WTC11 (cell line): Measurements from ENCODE around the gene CDH7. TPM values are rescaled to one million over a fixed set of nuclear protein-coding genes. Genes with fewer than 3 reads are reported as not detected.

Experiments used
- ATAC-seq: fragments of 200-7000 bp; cut with Tn5 transposase; 2 replicates; pipeline ENCODE4 v1.10.0; 2021; ENCODE audit warnings: mild to moderate bottlenecking, moderate library complexity
- CTCF ChIA-PET: fragments of 300-600 bp; sonication (Branson Sonifier 250); formaldehyde crosslinking; loops from one replicate; lab custom pipeline; 2021; ENCODE audit warnings: antibody characterized with exemption; lab: Charles Lee
- POLR2A ChIA-PET: fragments of 350-600 bp; sonication (Branson Sonifier 250); formaldehyde crosslinking; loops from one replicate; lab custom pipeline; 2021; ENCODE audit warnings: antibody characterized with exemption; lab: Charles Lee
- DNase-seq: peaks from one replicate; pipeline ENCODE4 v3.0.0; 2021; ENCODE audit warnings: low spot score
- H3K27ac Mint-ChIP-seq: 2 replicates; pipeline ENCODE4 v1.8.0; 2021; ENCODE audit warnings: mixed read lengths
- H3K27me3 Mint-ChIP-seq: 2 replicates; pipeline ENCODE4 v1.8.0; 2021; ENCODE audit warnings: low read depth, mild to moderate bottlenecking, moderate library complexity, mixed read lengths
- H3K36me3 Mint-ChIP-seq: 2 replicates; pipeline ENCODE4 v1.8.0; 2021; ENCODE audit warnings: mixed read lengths
- H3K4me1 Mint-ChIP-seq: 2 replicates; pipeline ENCODE4 v1.8.0; 2022; ENCODE audit warnings: mixed read lengths
- H3K4me3 Mint-ChIP-seq: 2 replicates; pipeline ENCODE4 v1.8.0; 2021; ENCODE audit warnings: mild to moderate bottlenecking, moderate library complexity, mixed read lengths
- H3K9me3 Mint-ChIP-seq: 2 replicates; pipeline ENCODE4 v1.8.0; 2021; ENCODE audit warnings: mixed read lengths
- AFF4 ChIP-seq: sonication (generic); formaldehyde crosslinking; IDR thresholded peaks from 2 replicates; pipeline ENCODE4 v1.8.1; 2023; ENCODE audit warnings: mild to moderate bottlenecking, missing genetic modification reagents, borderline replicate concordance
- ARID4B ChIP-seq: sonication (generic); formaldehyde crosslinking; IDR thresholded peaks from 2 replicates; pipeline ENCODE4 v1.8.0; 2023; ENCODE audit warnings: missing genetic modification reagents, mild to moderate bottlenecking, borderline replicate concordance
- ATF3 ChIP-seq: sonication (generic); formaldehyde crosslinking; conservative IDR thresholded peaks from 2 replicates; pipeline ENCODE4 v1.8.1; 2022; ENCODE audit warnings: mild to moderate bottlenecking, missing genetic modification reagents
- CTCF ChIP-seq: fragments of 200-600 bp; IDR thresholded peaks from 2 replicates; pipeline ENCODE4 v1.8.0; 2022; ENCODE audit warnings: antibody characterized with exemption
- EMX1 ChIP-seq: fragments of 250-450 bp; sonication (Bioruptor Pico); IDR thresholded peaks from 2 replicates; pipeline ENCODE4 v1.8.0; 2021; ENCODE audit warnings: mild to moderate bottlenecking
- ERG ChIP-seq: fragments of 250-450 bp; sonication (Bioruptor Pico); IDR thresholded peaks from 2 replicates; pipeline ENCODE4 v1.8.0; 2021; ENCODE audit warnings: mild to moderate bottlenecking
- GRHL2 ChIP-seq: fragments of 250-450 bp; sonication (Bioruptor Pico); IDR thresholded peaks from 2 replicates; pipeline ENCODE4 v1.8.0; 2022; ENCODE audit warnings: mild to moderate bottlenecking, moderate library complexity; ENCODE audit not compliant: insufficient replicate concordance, severe bottlenecking
- HMGA2 ChIP-seq: fragments of 250-450 bp; sonication (Bioruptor Pico); IDR thresholded peaks from 2 replicates; pipeline ENCODE4 v1.4.0; 2021; ENCODE audit warnings: mild to moderate bottlenecking, moderate library complexity
- IRF1 ChIP-seq: sonication (generic); formaldehyde crosslinking; IDR thresholded peaks from 2 replicates; pipeline ENCODE4 v1.8.0; 2023; ENCODE audit warnings: missing genetic modification reagents
- MXD4 ChIP-seq: fragments of 250-450 bp; sonication (Bioruptor Pico); IDR thresholded peaks from 2 replicates; pipeline ENCODE4 v1.8.0; 2021; ENCODE audit warnings: mild to moderate bottlenecking, moderate library complexity, borderline replicate concordance
- SMAD3 ChIP-seq: sonication (generic); formaldehyde crosslinking; IDR thresholded peaks from 2 replicates; pipeline ENCODE4 v1.8.0; 2022; ENCODE audit warnings: missing genetic modification reagents, mild to moderate bottlenecking, borderline replicate concordance
- SOX15 ChIP-seq: fragments of 250-450 bp; sonication (Bioruptor Pico); IDR thresholded peaks from 2 replicates; pipeline ENCODE4 v1.9.0; 2021; ENCODE audit warnings: mild to moderate bottlenecking
- TEAD4 ChIP-seq: sonication (generic); formaldehyde crosslinking; IDR thresholded peaks from 2 replicates; pipeline ENCODE4 v1.8.0; 2022; ENCODE audit warnings: mild to moderate bottlenecking, missing genetic modification reagents
- total RNA-seq: library from RNA; stranded (reverse); gene quantifications from 3 replicates; pipeline ENCODE4 v1.2.3, GENCODE V29; 2021
- TF ChIP-seq, protein P1 (sequence below): sonication (generic); formaldehyde crosslinking; IDR thresholded peaks from 2 replicates; pipeline ENCODE4 v1.8.1; 2023; ENCODE audit warnings: mild to moderate bottlenecking, missing genetic modification reagents
- TF ChIP-seq, protein P2 (sequence below): sonication (generic); formaldehyde crosslinking; IDR thresholded peaks from 2 replicates; pipeline ENCODE4 v1.8.0; 2022; ENCODE audit warnings: missing genetic modification reagents

CDH7 gene
- total RNA-seq, 1 experiment from 2014 or later = 1.3 TPM

- TF ChIP-seq AFF4 (CRISPR knock-in tag) (no peak), MXD4 (CRISPR knock-in tag) (no peak), ARID4B (CRISPR knock-in tag) (no peak), ATF3 (no peak)
These were observed 71.1 kb downstream of the CDH7 start (continued) for GRCh38 chr18:65821911-65822310.

- DNase-seq (no peak), ATAC-seq (no peak)
- no peaks in the 10 kb centered on the region for H3K9me3 Mint-ChIP-seq
- no peak overlapping the region for H3K4me3 Mint-ChIP-seq
- no peaks in the 10 kb centered on the region for H3K4me1 Mint-ChIP-seq
- H3K27me3 Mint-ChIP-seq = no peaks in the 10 kb centered on the region
- ChIA-PET CTCF (no interaction called here), POLR2A (no interaction called here)
- H3K36me3 Mint-ChIP-seq = no peaks in the 10 kb centered on the region
- H3K27ac Mint-ChIP-seq = no peak overlapping the region
- TF ChIP-seq HMGA2 (CRISPR knock-in tag) (no peak), GRHL2 (CRISPR knock-in tag) (no peak), SMAD3 (no peak), TEAD4 (CRISPR knock-in tag) (no peak), CTCF (no peak), ERG (CRISPR knock-in tag) (no peak), EMX1 (CRISPR knock-in tag) (no peak), SOX15 (no peak), IRF1 (CRISPR knock-in tag) (no peak)
- TF ChIP-seq, protein P1, sequence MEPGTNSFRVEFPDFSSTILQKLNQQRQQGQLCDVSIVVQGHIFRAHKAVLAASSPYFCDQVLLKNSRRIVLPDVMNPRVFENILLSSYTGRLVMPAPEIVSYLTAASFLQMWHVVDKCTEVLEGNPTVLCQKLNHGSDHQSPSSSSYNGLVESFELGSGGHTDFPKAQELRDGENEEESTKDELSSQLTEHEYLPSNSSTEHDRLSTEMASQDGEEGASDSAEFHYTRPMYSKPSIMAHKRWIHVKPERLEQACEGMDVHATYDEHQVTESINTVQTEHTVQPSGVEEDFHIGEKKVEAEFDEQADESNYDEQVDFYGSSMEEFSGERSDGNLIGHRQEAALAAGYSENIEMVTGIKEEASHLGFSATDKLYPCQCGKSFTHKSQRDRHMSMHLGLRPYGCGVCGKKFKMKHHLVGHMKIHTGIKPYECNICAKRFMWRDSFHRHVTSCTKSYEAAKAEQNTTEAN = no peak
- TF ChIP-seq, protein P2, sequence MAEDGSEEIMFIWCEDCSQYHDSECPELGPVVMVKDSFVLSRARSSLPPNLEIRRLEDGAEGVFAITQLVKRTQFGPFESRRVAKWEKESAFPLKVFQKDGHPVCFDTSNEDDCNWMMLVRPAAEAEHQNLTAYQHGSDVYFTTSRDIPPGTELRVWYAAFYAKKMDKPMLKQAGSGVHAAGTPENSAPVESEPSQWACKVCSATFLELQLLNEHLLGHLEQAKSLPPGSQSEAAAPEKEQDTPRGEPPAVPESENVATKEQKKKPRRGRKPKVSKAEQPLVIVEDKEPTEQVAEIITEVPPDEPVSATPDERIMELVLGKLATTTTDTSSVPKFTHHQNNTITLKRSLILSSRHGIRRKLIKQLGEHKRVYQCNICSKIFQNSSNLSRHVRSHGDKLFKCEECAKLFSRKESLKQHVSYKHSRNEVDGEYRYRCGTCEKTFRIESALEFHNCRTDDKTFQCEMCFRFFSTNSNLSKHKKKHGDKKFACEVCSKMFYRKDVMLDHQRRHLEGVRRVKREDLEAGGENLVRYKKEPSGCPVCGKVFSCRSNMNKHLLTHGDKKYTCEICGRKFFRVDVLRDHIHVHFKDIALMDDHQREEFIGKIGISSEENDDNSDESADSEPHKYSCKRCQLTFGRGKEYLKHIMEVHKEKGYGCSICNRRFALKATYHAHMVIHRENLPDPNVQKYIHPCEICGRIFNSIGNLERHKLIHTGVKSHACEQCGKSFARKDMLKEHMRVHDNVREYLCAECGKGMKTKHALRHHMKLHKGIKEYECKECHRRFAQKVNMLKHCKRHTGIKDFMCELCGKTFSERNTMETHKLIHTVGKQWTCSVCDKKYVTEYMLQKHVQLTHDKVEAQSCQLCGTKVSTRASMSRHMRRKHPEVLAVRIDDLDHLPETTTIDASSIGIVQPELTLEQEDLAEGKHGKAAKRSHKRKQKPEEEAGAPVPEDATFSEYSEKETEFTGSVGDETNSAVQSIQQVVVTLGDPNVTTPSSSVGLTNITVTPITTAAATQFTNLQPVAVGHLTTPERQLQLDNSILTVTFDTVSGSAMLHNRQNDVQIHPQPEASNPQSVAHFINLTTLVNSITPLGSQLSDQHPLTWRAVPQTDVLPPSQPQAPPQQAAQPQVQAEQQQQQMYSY (CRISPR knock-in tag) = no peak
These were observed 72.0 kb downstream of the CDH7 start for GRCh38 chr18:65822826-65823225.
